GM12892 (cell line): ENCODE measurements around the gene HAND2.

Experiments
- POLR2A ChIP-seq: IDR thresholded peaks from 2 replicates; pipeline ENCODE4 v1.6.1; 2011; ENCODE audit warnings: low read depth, low read length, control low read depth
- POLR2AphosphoS5 ChIP-seq: IDR thresholded peaks from 2 replicates; pipeline ENCODE4 v1.6.1; 2011; ENCODE audit warnings: low read depth, low read length, control low read depth
- TAF1 ChIP-seq: IDR thresholded peaks from 2 replicates; pipeline ENCODE4 v1.6.1; 2011; ENCODE audit warnings: low read depth, mild to moderate bottlenecking, control low read depth, low read length, borderline replicate concordance

DNA sequence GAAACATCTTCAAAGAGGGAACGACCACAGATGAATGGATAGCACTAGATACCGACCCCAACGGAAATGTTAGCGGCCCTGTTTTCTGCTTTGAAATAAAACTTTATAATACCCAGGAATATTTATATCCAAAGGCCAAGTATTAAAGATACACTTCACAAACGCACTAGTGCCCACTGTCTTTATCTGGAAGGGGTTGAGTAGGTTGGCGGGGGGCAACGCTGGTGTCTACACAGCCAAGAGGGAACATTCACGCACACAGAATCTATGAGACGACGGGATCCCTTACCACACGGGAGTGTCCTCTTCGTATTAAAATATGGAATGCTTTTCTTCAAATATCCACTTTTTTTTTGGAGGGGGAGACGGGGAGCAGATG is 3.3 kb downstream of the HAND2 start:
- no peak for TF ChIP-seq POLR2A
- TF ChIP-seq TAF1, result no peak
- TF ChIP-seq POLR2AphosphoS5, result no peak
